ENCODE data around the gene BANF2. TPM values are rescaled to one million over a fixed set of nuclear protein-coding genes. Genes with fewer than 3 reads are reported as not detected.

The BANF2 gene
- total RNA-seq, 2 experiments from 2014 or later: not detected

DNA sequence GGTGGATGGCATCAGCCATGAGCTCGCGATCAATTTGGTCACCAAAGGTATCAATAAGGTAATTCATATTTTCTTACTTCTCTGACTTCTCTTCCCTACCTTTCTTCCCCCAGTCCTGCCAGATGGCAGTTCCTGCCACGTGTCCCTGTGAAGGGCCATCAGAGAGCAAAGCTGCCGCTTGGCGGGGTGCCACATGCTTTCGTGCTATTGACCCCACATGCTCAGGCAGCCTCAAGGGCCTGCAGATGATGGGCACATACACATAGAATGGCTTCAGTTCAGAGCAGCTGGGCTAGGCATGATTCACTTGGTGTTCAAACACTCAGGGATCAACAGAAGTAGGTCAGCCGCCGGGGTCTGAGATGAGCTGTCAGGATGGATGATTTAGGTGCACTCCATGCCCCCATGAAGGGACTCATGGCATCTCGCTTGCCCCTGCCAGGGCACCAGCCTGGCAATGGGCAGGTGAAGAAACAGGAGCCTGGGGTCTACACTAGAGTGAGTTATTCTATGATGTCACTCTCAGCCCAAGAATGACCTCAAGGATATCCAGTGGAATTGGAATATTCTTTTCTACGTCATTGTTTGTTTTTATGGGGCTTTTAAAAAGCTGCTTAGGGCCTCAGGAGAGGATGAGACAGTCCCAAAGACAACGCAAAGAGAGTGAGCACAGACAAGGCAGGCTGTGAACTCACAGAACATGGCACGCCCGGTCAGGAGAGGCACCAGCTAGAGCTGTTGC, 25.5 kb downstream of the BANF2 start:
- H3K4me1 Mint-ChIP-seq: no peaks in the 10 kb centered on the region
- ChIA-PET CTCF (no interaction called here), POLR2A (no interaction called here)
- no peaks in the 10 kb centered on the region for H3K9me3 Mint-ChIP-seq
- H3K27me3 Mint-ChIP-seq: peaks cover 3% of the 10 kb centered on the region
- no peak overlapping the region for H3K4me3 Mint-ChIP-seq
- DNase-seq: no peak
- H3K36me3 Mint-ChIP-seq (ENCODE audit: low read depth): no peaks in the 10 kb centered on the region
- no peak overlapping the region for H3K27ac Mint-ChIP-seq

DNA sequence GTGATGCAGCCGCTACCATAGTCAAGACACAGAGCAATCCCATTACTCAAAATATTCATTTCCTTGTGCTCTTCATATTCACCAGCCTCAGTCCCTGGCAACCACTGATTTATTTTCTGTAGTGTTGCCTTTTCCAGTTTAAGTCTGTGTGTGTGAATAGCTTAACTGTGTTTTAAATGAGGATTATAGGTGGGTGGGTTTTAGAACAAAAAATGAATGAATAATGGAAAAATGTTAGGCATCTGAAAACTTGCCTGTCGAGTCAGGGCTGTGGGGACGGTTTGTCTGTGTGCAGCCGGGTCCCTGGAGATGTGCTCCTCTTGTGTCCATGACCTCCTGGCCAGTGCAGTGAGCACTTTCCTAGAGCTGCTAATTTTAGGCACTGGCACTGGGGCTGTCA, 27.1 kb downstream of the BANF2 start:
- Mint-ChIP-seq H3K27ac (no peak overlapping the region), H3K4me3 (no peak overlapping the region), H3K4me1 (no peaks in the 10 kb centered on the region), H3K9me3 (no peaks in the 10 kb centered on the region), H3K36me3 (ENCODE audit: low read depth) (no peaks in the 10 kb centered on the region), H3K27me3 (peaks cover 6% of the 10 kb centered on the region)
- DNase-seq: no peak
- POLR2A ChIA-PET: no interaction called here
- CTCF ChIA-PET: no interaction called here

DNA sequence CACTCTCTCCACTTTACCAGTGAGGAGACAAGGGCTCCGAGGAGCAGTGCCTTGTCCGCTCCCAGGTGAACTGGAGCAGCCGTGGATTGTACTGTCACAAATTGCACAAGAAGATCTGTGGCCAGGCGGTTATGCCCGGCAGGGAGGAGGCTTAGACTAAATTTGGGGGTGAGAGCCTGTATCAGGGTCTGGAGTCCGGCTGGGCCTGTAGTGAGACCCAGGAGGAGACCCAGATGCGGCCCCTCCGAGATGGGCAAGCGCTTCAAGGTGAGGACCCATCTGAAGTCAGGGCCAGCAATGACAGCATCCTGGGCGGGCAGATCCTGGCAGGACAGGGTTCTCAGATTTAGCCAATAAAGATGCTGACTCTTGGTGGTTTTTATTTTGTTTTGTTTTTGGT, 27.6 kb downstream of the BANF2 start:
- ChIA-PET CTCF (interaction anchor here (1.8 kb wide), 1 partner anchor 45 kb away, joined by 5 read pairs; the partner anchor contains the start of gene RRBP1), POLR2A (no interaction called here)
- no peak overlapping the region for H3K27ac Mint-ChIP-seq
- no peaks in the 10 kb centered on the region for H3K4me1 Mint-ChIP-seq
- no peaks in the 10 kb centered on the region for H3K36me3 Mint-ChIP-seq (ENCODE audit: low read depth)
- peaks cover 6% of the 10 kb centered on the region for H3K27me3 Mint-ChIP-seq
- no peaks in the 10 kb centered on the region for H3K9me3 Mint-ChIP-seq
- no peak for DNase-seq
- H3K4me3 Mint-ChIP-seq: no peak overlapping the region

DNA sequence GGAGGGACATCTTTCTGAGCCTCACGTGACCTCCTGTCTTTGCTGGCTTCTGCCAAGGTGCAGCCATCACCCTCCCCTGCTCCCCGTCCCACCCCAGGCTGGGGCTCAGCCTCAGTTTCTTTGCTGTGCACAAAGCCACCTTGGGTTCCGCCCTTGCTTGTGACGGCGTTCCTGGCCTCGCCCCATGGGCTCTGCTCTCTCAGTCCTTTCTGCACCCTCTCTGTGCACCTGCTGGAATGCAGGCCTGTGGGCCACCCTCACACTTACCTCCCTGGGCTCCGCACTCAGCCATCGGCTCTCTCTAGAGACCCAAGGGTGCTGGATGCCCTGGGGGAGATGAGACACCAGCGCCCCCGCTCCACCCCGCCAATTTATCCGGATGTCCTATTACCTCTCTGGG, 28.3 kb downstream of the BANF2 start:
- CTCF ChIA-PET: interaction anchor here (1.8 kb wide), 1 partner anchor 45 kb away, joined by 5 read pairs; the partner anchor contains the start of gene RRBP1
- H3K4me3 Mint-ChIP-seq: no peak overlapping the region
- H3K36me3 Mint-ChIP-seq (ENCODE audit: low read depth): no peaks in the 10 kb centered on the region
- no peaks in the 10 kb centered on the region for H3K9me3 Mint-ChIP-seq
- peaks cover 6% of the 10 kb centered on the region for H3K27me3 Mint-ChIP-seq
- H3K4me1 Mint-ChIP-seq: no peaks in the 10 kb centered on the region
- POLR2A ChIA-PET: no interaction called here
- H3K27ac Mint-ChIP-seq: no peak overlapping the region
- DNase-seq: no peak

DNA sequence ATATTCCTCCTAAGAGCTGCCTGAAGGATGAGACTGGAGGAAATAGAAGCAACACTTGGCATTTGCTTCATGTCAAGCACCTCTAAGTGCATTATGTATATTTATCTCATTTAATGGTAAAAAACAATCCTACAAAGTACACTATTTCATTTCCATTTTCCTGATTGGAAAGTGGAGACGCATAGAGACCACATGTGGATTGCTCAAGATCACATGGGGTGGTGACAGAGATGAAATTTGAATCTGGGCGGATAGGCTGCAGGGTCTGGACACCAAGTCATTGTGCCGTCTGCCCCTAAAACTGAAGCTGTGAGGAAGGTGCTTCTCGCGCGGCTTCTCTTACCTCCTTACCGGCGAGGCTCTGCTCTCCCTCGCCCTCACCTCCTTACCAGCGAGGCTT, 30.3 kb downstream of the BANF2 start:
- no peaks in the 10 kb centered on the region for H3K36me3 Mint-ChIP-seq (ENCODE audit: low read depth)

DNA sequence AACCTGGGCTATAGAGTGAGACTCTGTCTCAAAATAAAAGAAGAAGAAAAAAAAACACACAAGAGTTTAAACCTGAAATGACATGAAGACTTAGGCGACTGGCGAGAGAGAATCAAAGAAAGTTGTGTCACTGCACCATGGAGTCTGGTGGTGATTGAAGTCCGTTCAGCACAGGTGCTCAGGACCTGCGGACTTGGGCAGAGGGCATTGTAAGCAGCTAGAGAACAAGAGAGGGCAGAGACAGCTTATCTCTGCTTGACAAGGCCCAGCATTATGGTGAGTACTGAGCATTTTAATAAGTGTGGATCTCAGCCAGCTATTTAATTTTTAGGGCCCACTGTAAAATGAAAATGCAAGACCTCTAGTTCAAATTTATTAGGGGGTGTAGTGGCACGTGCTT, 31.5 kb downstream of the BANF2 start:
- peaks cover 3% of the 10 kb centered on the region for H3K9me3 Mint-ChIP-seq
- H3K27me3 Mint-ChIP-seq: peaks cover 3% of the 10 kb centered on the region
- POLR2A ChIA-PET: no interaction called here
- CTCF ChIA-PET: interaction anchor here (0.6 kb wide), 1 partner anchor 167 kb away, joined by 3 read pairs; no protein-coding TSS in a partner anchor
- H3K4me1 Mint-ChIP-seq: no peaks in the 10 kb centered on the region
- no peak for DNase-seq
- H3K27ac Mint-ChIP-seq: no peak overlapping the region
- H3K4me3 Mint-ChIP-seq: no peak overlapping the region
- peaks cover 2% of the 10 kb centered on the region for H3K36me3 Mint-ChIP-seq (ENCODE audit: low read depth)

More for the DNA sequence above, 30.3 kb downstream of the BANF2 start:
- no peak overlapping the region for H3K4me3 Mint-ChIP-seq
- H3K27me3 Mint-ChIP-seq: peaks cover 3% of the 10 kb centered on the region
- POLR2A ChIA-PET: no interaction called here
- no peak for DNase-seq
- no peaks in the 10 kb centered on the region for H3K4me1 Mint-ChIP-seq
- no peak overlapping the region for H3K27ac Mint-ChIP-seq
- H3K9me3 Mint-ChIP-seq: no peaks in the 10 kb centered on the region
- CTCF ChIA-PET: no interaction called here

DNA sequence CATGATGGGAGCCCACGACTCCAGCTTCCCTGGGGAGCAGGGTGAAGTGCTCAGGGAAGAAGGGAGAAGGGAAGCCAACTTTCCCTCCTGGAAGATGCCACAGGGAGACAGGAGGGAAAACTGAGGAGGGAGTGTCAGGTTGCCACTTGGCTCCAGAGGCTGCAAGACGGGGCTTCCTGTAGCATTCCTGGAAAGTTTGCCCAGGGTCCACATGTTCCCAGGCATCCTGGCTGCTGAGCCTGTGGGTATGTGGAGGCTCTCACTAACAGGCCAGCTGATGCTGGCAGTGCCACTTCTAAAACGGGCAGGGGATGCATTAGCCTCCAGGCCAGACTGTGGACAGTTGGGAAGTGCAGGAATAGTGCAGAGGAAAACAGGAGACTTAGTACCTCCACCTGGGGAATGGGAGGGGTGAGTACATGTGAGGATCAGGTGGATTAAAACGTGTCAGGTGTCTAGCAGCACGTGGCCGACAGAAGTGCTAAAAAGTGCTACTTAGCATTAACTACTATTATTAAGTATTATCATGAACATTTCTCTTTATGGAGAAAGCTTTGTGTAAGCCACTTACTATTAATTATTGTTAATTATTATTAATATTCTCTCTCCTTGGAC, 33.2 kb downstream of the BANF2 start:
- no peak overlapping the region for H3K27ac Mint-ChIP-seq
- POLR2A ChIA-PET: no interaction called here
- CTCF ChIA-PET: no interaction called here
- no peak overlapping the region for H3K4me3 Mint-ChIP-seq
- H3K27me3 Mint-ChIP-seq: peaks cover 4% of the 10 kb centered on the region
- DNase-seq: no peak
- H3K36me3 Mint-ChIP-seq (ENCODE audit: low read depth): peaks cover 2% of the 10 kb centered on the region
- H3K9me3 Mint-ChIP-seq: peaks cover 6% of the 10 kb centered on the region
- H3K4me1 Mint-ChIP-seq: no peaks in the 10 kb centered on the region

DNA sequence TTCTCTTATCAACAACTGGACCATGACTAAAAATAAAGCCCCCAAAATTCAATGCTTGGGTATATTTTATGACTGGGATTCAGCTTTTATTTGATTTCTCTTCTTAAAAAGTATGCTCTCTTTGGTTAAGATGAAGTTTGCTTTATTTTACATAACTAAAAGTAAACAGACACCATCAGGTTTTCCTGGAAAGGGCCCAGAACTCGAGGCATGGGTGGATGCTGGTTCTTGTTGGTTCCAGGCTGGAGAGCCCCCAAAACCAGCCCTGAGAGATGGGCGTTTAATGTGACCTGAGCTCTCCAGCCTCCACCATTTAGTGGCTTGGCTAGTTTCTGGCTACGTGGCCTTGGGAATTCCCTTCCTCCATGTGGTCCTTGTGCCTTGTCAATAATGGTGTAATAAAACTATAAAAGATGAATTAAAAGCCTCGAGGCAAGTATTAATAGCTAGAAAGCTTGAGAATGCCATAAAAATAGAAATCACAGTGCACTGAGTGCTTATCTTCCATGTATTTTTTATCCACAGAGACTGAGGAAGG, 34.1 kb downstream of the BANF2 start:
- DNase-seq: no peak
- H3K27me3 Mint-ChIP-seq: peaks cover 7% of the 10 kb centered on the region
- H3K4me3 Mint-ChIP-seq: no peak overlapping the region
- CTCF ChIA-PET: no interaction called here
- no peak overlapping the region for H3K27ac Mint-ChIP-seq
- H3K36me3 Mint-ChIP-seq (ENCODE audit: low read depth): peaks cover 2% of the 10 kb centered on the region
- no peaks in the 10 kb centered on the region for H3K4me1 Mint-ChIP-seq
- POLR2A ChIA-PET: no interaction called here
- peaks cover 10% of the 10 kb centered on the region for H3K9me3 Mint-ChIP-seq

DNA sequence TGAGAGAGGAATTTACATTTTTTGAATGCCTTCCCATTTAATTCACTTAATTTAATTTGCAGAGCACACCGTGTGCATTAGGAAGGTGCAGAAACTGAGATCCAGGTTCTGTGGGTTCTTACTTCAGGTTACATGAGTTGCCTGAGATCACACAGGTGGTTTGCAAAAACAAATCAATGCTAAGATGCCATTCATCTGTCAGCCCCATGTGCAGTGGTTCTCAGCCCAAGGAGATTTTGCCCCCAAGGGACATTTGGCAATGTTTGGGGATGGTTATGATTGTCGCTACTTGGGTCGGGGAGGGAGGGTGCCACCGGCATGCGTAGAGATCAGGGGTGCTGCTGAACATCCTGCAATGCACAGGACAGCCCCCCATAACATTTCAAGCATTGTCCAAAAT, 34.6 kb downstream of the BANF2 start:
- POLR2A ChIA-PET: no interaction called here
- Mint-ChIP-seq H3K27me3 (peaks cover 11% of the 10 kb centered on the region), H3K4me1 (no peaks in the 10 kb centered on the region), H3K4me3 (no peak overlapping the region), H3K9me3 (peaks cover 10% of the 10 kb centered on the region), H3K36me3 (ENCODE audit: low read depth) (peaks cover 2% of the 10 kb centered on the region), H3K27ac (no peak overlapping the region)
- CTCF ChIA-PET: no interaction called here
- no peak for DNase-seq

DNA sequence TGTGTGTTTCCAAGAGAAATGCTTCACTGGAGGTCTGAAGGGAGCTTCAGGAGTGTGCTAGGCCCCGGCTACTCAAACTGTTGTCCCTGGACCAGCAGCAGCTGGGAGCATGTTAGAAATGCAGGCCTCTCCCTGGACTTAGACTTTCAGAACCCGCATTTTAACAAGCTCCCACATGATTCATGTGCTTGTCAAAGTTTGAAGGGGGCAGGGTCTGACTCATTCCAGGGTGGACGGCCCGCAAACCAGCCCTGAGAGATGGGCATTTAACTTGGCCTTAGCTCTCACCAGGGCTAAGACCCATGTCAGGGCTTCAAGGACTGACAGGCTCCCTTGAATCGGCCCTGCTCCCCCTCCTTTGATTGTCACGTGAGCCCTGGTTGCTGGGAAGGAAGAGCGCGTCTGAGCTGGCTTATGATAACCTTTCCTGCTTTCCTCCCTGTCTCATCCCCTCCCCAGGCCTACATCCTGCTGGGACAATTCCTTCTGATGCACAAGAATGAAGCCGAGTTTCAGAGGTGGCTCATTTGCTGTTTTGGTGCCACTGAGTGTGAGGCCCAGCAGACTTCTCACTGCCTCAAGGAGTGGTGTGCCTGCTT, 35.5 kb downstream of the BANF2 start:
- no peak for DNase-seq
- Mint-ChIP-seq H3K4me3 (no peak overlapping the region), H3K36me3 (ENCODE audit: low read depth) (peaks cover 2% of the 10 kb centered on the region), H3K27ac (no peak overlapping the region), H3K9me3 (peaks cover 10% of the 10 kb centered on the region), H3K27me3 (peaks cover 15% of the 10 kb centered on the region), H3K4me1 (no peaks in the 10 kb centered on the region)
- ChIA-PET CTCF (no interaction called here), POLR2A (no interaction called here)

DNA sequence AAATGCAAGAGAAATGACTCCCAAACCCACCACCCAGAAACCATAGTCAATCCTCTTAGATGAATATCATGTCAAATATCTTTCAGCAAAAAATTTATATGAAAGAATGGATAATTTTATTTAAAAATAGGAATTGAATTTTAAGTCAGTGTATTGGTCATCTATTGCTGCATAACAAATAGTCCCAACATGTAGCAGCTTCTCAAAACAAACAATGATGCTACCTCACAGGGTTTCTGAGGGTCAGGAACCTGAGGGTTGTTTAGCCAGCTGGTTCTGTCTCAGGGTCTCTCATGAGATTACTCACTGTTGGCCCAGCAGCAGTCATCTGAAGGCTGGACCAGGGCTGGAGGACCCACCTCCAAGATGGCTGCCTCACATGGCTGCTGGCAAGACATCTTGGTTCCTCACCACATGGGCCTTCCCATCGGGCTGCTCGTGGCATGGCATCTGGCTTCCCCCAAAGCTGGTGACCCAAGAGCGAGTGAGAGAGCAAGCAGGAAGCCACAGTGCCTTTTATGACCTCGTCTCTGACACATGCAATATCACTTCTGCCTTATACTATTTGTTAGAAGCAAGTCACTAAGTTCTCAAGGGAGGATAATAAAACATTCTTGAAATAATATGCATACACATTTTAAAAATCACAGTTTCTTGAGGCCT, 36.3 kb downstream of the BANF2 start:
- H3K27me3 Mint-ChIP-seq: peaks cover 16% of the 10 kb centered on the region
- peaks cover 2% of the 10 kb centered on the region for H3K36me3 Mint-ChIP-seq (ENCODE audit: low read depth)
- H3K4me3 Mint-ChIP-seq: no peak overlapping the region
- no peak overlapping the region for H3K27ac Mint-ChIP-seq
- POLR2A ChIA-PET: no interaction called here
- CTCF ChIA-PET: no interaction called here
- H3K4me1 Mint-ChIP-seq: no peaks in the 10 kb centered on the region
- no peak for DNase-seq
- H3K9me3 Mint-ChIP-seq: peaks cover 10% of the 10 kb centered on the region

DNA sequence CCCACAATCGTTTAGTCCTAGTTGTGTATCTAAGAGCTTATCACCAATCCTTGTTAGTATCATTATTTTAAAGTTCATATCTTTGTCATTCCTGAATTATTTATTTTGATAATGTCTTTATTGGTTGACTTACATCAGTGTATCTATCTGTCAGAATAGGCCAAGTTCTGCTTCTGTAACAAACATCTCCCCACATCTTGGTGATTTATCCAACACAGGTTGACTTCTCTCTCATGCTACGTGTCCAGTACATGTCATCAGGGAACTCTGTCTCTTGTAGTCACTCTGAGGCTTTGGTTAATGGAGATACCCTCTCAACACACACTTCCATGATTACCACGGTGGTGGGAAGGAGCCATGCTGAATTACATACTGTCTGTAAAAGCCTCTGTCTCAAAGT, 38.4 kb downstream of the BANF2 start:
- DNase-seq: no peak
- Mint-ChIP-seq H3K27ac (no peak overlapping the region), H3K4me3 (no peak overlapping the region), H3K9me3 (peaks cover 10% of the 10 kb centered on the region), H3K4me1 (no peaks in the 10 kb centered on the region), H3K36me3 (ENCODE audit: low read depth) (peaks cover 2% of the 10 kb centered on the region), H3K27me3 (peaks cover 16% of the 10 kb centered on the region)
- POLR2A ChIA-PET: no interaction called here
- CTCF ChIA-PET: no interaction called here

DNA sequence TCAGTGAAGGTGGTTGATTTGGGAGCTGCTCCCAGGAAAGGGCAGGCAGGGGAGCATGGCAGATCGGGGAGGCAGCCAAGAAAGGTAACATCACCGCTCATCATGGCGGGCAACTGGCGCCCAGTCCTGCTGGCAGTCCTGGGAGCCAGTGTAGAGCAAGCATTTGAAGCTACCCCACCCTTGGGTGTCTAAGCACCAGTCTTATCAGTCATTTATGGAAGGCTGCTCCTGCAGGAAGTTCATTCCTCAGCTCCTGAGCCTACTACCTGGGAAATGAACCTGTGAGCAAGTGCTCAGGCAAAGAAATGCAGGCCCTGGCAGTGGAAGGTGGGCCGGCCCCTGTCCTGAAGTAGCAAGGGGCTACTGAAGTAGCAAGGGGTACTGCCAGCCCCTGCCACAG, 41.5 kb downstream of the BANF2 start:
- H3K27ac Mint-ChIP-seq: no peak overlapping the region
- H3K4me1 Mint-ChIP-seq: no peaks in the 10 kb centered on the region
- H3K9me3 Mint-ChIP-seq: peaks cover 7% of the 10 kb centered on the region
- POLR2A ChIA-PET: no interaction called here
- no peak overlapping the region for H3K4me3 Mint-ChIP-seq
- no peak for DNase-seq
- peaks cover under 1% of the 10 kb centered on the region for H3K36me3 Mint-ChIP-seq (ENCODE audit: low read depth)
- CTCF ChIA-PET: no interaction called here
- H3K27me3 Mint-ChIP-seq: peaks cover 16% of the 10 kb centered on the region
